ENCODE data around the gene MRPL39.

GRCh38 chr21:25646474-25646873, 39.2 kb upstream of the MRPL39 start:
- TF ChIP-seq CTCF (IDR thresholded peaks at IDR 0.05) (no peak), POLR2A (IDR thresholded peaks at IDR 0.05) (no peak)
